Right lobe of liver (tissue), 6 donors: ENCODE results near the gene SF3A1. TPM values are rescaled to one million over a fixed set of nuclear protein-coding genes. Genes with fewer than 3 reads are reported as not detected.
A peak's percentile ranks its signal among the peaks of the same experiment; 100 is the strongest.
"Not testable (repeated sequence)": the region's sequence is repeated elsewhere in the genome, so short reads cannot be mapped to it uniquely, and the experiment has no call there.

Experiments
- ATAC-seq, 4 donors: fragments of 200-7000 bp; cut with Tn5 transposase; one replicate each; pipeline ENCODE4 v1.9.1; 2020; ENCODE audit warnings: mild to moderate bottlenecking in 4 of 4, moderate library complexity in 4 of 4
- DNase-seq, 3 donors: peaks; one replicate each; pipeline ENCODE4 v3.0.0-alpha.2; 2020
- H3K27ac ChIP-seq, 3 donors: fragments of 200-600 bp; one replicate each; pipeline ENCODE4 v1.8.0; 2022
- H3K27me3 ChIP-seq, 2 donors: fragments of 200-600 bp; one replicate each; pipeline ENCODE4 v1.8.0; 2022
- H3K36me3 ChIP-seq, 4 donors: fragments of 200-600 bp; sonication (generic) in 1 of 4; one replicate each; pipeline versions ENCODE4 v1.5.1 to v1.8.0; 2017 to 2022; ENCODE audit warnings: control low read depth in 1 of 4
- H3K4me1 ChIP-seq, 4 donors: fragments of 200-600 bp; sonication (generic) in 1 of 4; one replicate each; pipeline versions ENCODE4 v1.5.1 to v1.8.0; 2017 to 2022; ENCODE audit warnings: control low read depth in 1 of 4
- H3K4me3 ChIP-seq, 3 donors: fragments of 200-600 bp; one replicate each; pipeline ENCODE4 v1.8.0; 2022
- H3K9me3 ChIP-seq, 4 donors: fragments of 200-600 bp; sonication (generic) in 1 of 4; one replicate each; pipeline versions ENCODE4 v1.5.1 to v1.8.0; 2017 to 2022; ENCODE audit warnings: control low read depth in 1 of 4
- POLR2A ChIP-seq: fragments of 450-650 bp; IDR thresholded peaks from one replicate; pipeline ENCODE4 v1.6.1; 2017; ENCODE audit warnings: antibody characterized with exemption, mild to moderate bottlenecking
- WGBS: methylation state at CpG from one replicate; pipeline ENCODE4 v1.1.6; 2018; ENCODE audit warnings: low coverage, low lambda C conversion rate; ENCODE audit not compliant: insufficient coverage; ENCODE audit errors: missing lambda C conversion rate; 5-methylcytosine and 5-hydroxymethylcytosine counted together
- intact Hi-C, 2 donors: fragments of 100-400 bp; cut with DNase I; formaldehyde crosslinking; loops; one replicate each; pipeline versions ENCODE4 v1.11.2 to v1.14.1; 2022
- long read RNA-seq: library from polyadenylated mRNA; unstranded; transcript quantifications from one replicate; pipeline ENCODE4 v2.0.0, GENCODE V29; 2019
- total RNA-seq, 6 experiments: library from RNA; depleted of rRNA in 2 of 6; stranded (reverse); fragments of >200 nt in 2 of 6; fragmentation: NEBNext Ultra II Directional in 3 of 6; extraction: Animal tissue kit (Norgen Biotek cat#: 25700) in 3 of 6; gene quantifications; one replicate each; pipeline versions ENCODE4 v1.1.0 to v1.2.4, GENCODE V29; 2016 to 2023
- TF ChIP-seq, protein P1 (sequence below), 4 donors: fragments of 200-600 bp in 3 of 4; fragments of 450-650 bp in 1 of 4; IDR thresholded peaks; one replicate each; pipeline versions ENCODE4 v1.5.1 to v1.8.0; 2016 to 2022; ENCODE audit warnings: antibody characterized with exemption in 4 of 4, mild to moderate bottlenecking in 2 of 4
- donor health status: DM: no; HTN: yes; CAD: no.
- donor health status: DM: no; HTN: no; CAD: no.
- donor health status: DM: no; HTN: no; CAD: no.
- donor health status: DM: no; HTN: yes; CAD: no.
- donor health status: DM: no; HTN: yes; CAD: no.

Gene SF3A1, protein sequence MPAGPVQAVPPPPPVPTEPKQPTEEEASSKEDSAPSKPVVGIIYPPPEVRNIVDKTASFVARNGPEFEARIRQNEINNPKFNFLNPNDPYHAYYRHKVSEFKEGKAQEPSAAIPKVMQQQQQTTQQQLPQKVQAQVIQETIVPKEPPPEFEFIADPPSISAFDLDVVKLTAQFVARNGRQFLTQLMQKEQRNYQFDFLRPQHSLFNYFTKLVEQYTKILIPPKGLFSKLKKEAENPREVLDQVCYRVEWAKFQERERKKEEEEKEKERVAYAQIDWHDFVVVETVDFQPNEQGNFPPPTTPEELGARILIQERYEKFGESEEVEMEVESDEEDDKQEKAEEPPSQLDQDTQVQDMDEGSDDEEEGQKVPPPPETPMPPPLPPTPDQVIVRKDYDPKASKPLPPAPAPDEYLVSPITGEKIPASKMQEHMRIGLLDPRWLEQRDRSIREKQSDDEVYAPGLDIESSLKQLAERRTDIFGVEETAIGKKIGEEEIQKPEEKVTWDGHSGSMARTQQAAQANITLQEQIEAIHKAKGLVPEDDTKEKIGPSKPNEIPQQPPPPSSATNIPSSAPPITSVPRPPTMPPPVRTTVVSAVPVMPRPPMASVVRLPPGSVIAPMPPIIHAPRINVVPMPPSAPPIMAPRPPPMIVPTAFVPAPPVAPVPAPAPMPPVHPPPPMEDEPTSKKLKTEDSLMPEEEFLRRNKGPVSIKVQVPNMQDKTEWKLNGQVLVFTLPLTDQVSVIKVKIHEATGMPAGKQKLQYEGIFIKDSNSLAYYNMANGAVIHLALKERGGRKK
- total RNA-seq: 10 to 100 TPM; 42.6 to 72.8 (median 66.5) TPM
- long read RNA-seq, full-length matches to known transcripts: 1 of 4 reads
- long read RNA-seq, partial matches to known transcripts: 1 of 4 reads
- long read RNA-seq, other reads (novel, unspliced or antisense): 2 of 4 reads

DNA sequence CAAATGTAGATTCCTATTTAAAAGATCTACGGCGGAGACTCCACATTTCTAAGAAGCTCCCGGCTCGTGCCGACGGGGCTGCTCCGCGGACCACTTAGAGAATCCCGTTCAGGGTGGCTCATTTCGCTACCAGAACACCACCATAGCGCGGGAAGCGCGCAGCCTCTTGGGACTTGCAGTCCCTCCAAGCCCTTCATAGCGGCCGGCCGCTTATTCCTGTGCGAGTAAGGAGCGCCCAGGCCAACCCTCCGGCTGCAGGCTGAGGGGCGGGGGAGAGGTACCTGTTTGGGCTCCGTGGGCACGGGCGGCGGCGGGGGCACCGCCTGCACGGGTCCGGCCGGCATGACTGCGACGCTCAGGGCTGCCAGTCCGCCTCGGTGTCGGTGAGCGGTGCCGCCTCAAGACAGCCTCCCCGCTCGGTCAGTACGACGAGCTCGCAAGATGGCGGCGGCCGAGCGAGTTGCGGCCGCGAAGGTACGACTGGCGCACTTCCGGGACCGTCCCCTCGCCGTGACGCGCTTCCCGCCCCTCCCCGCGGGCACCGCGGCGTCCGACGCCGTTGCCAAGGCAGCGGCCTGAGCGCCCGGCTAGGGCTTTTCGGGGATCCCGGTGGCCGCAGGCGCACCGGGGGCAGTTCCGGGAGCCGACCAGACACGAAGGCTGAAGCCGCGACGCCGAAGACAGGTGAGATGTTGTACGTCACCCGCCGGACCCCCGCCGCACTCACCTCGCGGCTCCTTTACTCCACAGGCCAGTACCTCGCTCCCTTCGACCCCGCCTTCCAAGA lies at the start of gene SF3A1, which contains the start of gene CCDC157:
SF3A1 (minus strand) TSS at position 446 of the 787 bp plus-strand sequence; CDS start at position 344, 102 bp downstream.
CCDC157 (plus strand) TSS at position 559 of the 787 bp plus-strand sequence. CDS start 8,994 bp downstream, outside the sequence.
- ATAC-seq (peak; percentile 96 to 99 (median 98)), DNase-seq (peak; percentile 91 to 94 (median 92))
- intact Hi-C loops: no loop called here
- peaks cover 4 to 16% (median 8%) of the 10 kb centered on the region in 4 donors for H3K4me1 ChIP-seq
- no peaks in the 10 kb centered on the region for H3K27me3 ChIP-seq
- WGBS: 1% methylated on average over 12 of the region's 91 CpGs
- H3K36me3 ChIP-seq: peaks cover 0 to 14% (median 11%) of the 10 kb centered on the region in 4 donors
- peak within 1 kb of the TSS; percentile 78 to 94 (median 84) for H3K4me3 ChIP-seq
- H3K9me3 ChIP-seq: no peaks in the 10 kb centered on the region
- TF ChIP-seq, protein P1, sequence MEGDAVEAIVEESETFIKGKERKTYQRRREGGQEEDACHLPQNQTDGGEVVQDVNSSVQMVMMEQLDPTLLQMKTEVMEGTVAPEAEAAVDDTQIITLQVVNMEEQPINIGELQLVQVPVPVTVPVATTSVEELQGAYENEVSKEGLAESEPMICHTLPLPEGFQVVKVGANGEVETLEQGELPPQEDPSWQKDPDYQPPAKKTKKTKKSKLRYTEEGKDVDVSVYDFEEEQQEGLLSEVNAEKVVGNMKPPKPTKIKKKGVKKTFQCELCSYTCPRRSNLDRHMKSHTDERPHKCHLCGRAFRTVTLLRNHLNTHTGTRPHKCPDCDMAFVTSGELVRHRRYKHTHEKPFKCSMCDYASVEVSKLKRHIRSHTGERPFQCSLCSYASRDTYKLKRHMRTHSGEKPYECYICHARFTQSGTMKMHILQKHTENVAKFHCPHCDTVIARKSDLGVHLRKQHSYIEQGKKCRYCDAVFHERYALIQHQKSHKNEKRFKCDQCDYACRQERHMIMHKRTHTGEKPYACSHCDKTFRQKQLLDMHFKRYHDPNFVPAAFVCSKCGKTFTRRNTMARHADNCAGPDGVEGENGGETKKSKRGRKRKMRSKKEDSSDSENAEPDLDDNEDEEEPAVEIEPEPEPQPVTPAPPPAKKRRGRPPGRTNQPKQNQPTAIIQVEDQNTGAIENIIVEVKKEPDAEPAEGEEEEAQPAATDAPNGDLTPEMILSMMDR (IDR thresholded peaks at IDR 0.05): peak in 1 of 4 donors; percentile 27
- TF ChIP-seq POLR2A: peak; percentile 95
- peak within 1 kb of the TSS; percentile 94 to 97 (median 95) for H3K27ac ChIP-seq

DNA sequence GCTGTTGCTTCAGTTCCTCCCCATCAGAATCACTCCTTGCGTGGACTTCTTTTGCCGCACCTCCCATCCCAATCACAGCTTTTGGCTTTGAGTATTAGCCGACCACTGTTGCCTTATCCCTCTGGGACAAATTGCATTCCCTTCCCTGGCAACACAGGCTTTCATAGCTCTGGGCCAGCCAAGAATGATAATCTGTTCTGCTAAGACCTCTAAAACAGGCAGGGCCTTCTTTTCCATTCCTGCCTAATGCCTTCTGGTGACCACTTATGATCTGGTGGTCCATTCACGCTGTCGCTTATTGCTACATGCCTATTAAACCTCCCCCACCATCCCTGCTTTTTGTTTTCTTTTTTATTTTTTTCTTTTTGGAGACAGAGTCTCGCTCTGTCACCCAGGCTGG lies 49.7 kb upstream of the SF3A1 start:
- no peaks in the 10 kb centered on the region for H3K27me3 ChIP-seq
- peak overlapping the region in 1 of 3 donors; percentile 81 for H3K27ac ChIP-seq
- 79% methylated on average over 6 of the region's 6 CpGs for WGBS
- H3K4me1 ChIP-seq: peaks cover 0 to 79% (median 25%) of the 10 kb centered on the region in 4 donors
- no peak overlapping the region for H3K4me3 ChIP-seq
- H3K9me3 ChIP-seq: no peaks in the 10 kb centered on the region
- H3K36me3 ChIP-seq: peaks cover 0 to 78% (median 32%) of the 10 kb centered on the region in 4 donors
- intact Hi-C loops: no loop called here
- TF ChIP-seq, protein P1 (IDR thresholded peaks at IDR 0.05): no peak
- no peak for TF ChIP-seq POLR2A
- ATAC-seq (no peak), DNase-seq (no peak)

DNA sequence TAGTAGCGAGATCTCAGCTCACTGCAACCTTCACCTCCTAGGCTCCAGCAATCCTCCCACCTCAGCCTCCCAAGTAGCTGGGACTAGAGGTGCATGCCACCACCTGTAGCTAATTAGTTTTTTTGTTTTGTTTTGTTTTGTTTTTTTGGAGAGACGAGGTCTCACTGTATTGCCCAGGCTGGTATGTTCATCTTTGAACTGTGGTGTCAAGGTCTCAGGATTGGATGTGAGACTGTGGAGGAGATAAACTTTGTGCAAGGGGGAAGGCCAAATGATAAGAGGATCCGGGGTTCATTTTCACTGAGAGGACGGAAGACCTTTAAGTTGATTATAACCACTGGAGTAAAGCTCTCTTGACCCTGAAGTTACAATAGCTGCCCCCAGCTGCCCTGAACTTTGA lies 49.0 kb upstream of the SF3A1 start:
- Histone ChIP-seq H3K4me3 (no peak overlapping the region), H3K4me1 (peaks cover 0 to 86% (median 28%) of the 10 kb centered on the region in 4 donors), H3K27ac (peak overlapping the region in 2 of 3 donors; percentile 60 to 81), H3K27me3 (no peaks in the 10 kb centered on the region), H3K36me3 (peaks cover 0 to 78% (median 28%) of the 10 kb centered on the region in 4 donors), H3K9me3 (no peaks in the 10 kb centered on the region)
- ATAC-seq: peak in 1 of 4 donors; percentile 13
- intact Hi-C loops: no loop called here
- WGBS: 36% methylated on average over 3 of the region's 4 CpGs
- TF ChIP-seq, protein P1 (IDR thresholded peaks at IDR 0.05): no peak
- TF ChIP-seq POLR2A: no peak
- no peak for DNase-seq

DNA sequence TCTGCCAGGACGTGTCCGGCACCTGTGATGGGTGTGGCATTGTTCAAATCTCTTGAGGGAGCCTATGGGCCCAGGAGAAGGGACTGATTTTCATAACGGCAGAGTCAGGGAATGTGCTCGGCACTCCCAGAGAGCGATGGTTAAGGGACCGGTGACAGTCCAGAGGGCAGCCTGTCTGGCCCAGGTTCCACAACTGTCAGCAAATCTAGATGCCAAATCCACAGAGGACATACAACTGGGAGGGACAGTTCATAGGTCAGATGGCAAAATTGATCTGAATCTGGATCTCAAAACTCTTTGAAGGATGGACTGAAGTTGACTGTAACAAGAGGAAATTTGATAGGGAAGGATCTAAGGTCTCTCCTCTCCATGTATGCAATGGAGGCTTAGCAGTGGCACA lies 47.6 kb upstream of the SF3A1 start:
- Histone ChIP-seq H3K4me3 (peak overlapping the region in 1 of 3 donors; percentile 20), H3K27me3 (no peaks in the 10 kb centered on the region), H3K9me3 (no peaks in the 10 kb centered on the region), H3K36me3 (peaks cover 0 to 75% (median 23%) of the 10 kb centered on the region in 4 donors), H3K4me1 (peaks cover 0 to 86% (median 34%) of the 10 kb centered on the region in 4 donors), H3K27ac (peak overlapping the region in 2 of 3 donors; percentile 60 to 81)
- intact Hi-C loops: no loop called here
- DNase-seq: peak; percentile 66 to 92 (median 85)
- peak; percentile 81 to 90 (median 90) for ATAC-seq
- 25% methylated on average over 3 of the region's 6 CpGs for WGBS
- TF ChIP-seq, protein P1 (IDR thresholded peaks at IDR 0.05): no peak
- no peak for TF ChIP-seq POLR2A

DNA sequence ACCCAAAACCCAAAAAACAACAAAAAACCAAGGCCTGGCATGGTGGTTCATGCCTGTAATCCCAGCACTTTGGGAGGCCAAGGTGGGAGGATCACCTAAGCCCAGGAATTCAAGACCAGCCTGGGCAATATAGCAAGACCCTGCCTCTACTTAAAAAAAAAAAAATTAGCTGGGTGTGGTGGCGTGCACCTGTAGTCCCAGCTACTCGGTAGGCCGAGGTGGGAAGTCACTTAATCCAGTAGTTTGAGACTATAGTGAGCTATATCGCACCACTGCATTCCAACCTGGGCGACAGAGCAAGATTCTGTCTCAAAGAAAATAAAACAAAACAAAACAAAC lies 46.0 kb upstream of the SF3A1 start:
- H3K4me3 ChIP-seq, DNase-seq, H3K27me3 ChIP-seq, H3K9me3 ChIP-seq, ATAC-seq, intact Hi-C loops: not testable (repeated sequence)
- Histone ChIP-seq H3K4me1 (peaks cover 0 to 80% (median 34%) of the 10 kb centered on the region in 4 donors), H3K36me3 (peaks cover 0 to 59% (median 15%) of the 10 kb centered on the region in 4 donors), H3K27ac (peak overlapping the region in 2 of 3 donors; percentile 56 to 90)
- whole genome bisulfite sequencing: 54% methylated on average over 2 of the region's 5 CpGs
